Measurements from ENCODE around the gene EMILIN1. TPM values are rescaled to one million over a fixed set of nuclear protein-coding genes. Genes with fewer than 3 reads are reported as not detected.
A peak's percentile ranks its signal among the peaks of the same experiment; 100 is the strongest.

Gene EMILIN1
- total and polyA plus RNA-seq, 2 experiments from 2014 or later = 3.2 to 15.4 TPM

DNA sequence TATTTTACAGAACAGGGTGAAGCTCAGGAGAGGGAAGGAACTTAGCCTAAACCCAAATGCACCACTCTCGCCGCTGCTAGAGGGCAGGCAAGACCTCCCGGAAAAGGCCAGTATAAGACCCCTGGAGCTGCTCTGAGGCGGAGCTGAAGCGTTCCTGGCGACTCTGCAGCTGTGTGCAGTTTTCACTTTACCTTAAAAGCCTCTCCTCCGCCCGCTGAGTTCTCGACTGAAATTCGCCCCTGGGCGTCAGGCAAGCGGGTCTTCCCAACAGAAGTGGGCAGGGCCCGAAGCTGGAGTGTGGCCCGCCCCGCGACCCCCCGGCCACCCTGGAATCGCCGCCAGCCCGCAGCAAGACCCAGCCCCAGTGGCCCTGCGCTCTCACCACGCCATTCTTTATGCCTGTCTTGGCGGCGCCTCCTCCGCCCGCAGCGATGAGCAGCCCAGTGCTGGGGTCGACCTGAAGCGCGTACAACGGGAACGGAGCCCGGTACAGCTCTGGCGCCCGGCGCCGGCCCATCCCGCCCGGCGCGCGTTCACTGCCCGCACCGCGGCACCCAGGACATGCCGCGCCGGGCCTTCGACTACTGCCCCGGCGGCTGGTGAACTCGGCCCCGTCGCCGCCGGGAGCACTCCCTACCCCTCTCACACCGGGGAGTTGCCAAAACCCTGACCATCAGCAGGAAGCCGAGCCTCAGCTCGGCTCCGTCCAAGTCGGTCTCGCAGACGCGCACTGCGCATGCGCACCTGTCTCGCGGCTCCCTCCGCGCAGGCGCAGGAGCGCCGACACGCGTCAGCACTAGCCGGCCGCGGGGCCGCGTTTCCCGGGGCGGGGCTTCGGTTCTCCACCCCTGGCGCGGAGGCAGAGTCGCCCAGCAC is 55.7 kb downstream of the EMILIN1 start, which contains the start of gene PREB:
Gene PREB (minus strand): TSS at position 732 of the 876 bp plus-strand sequence. CDS start 215 bp downstream, at position 517.
- H3K9me3 Mint-ChIP-seq = no peaks in the 10 kb centered on the region

More for the DNA sequence above, 55.7 kb downstream of the EMILIN1 start, which contains the start of gene PREB:
- Mint-ChIP-seq H3K4me1 (peaks cover 10% of the 10 kb centered on the region; the same call in 2 of the 3 replicates), H3K27ac (peak within 1 kb of the TSS; percentile 96), H3K36me3 (ENCODE audit: low read depth) (peaks cover 26% of the 10 kb centered on the region; the same call in 2 of the 3 replicates), H3K4me3 (peak within 1 kb of the TSS; percentile 89), H3K27me3 (ENCODE audit: insufficient read depth, low read depth, poor library complexity) (peaks cover 8% of the 10 kb centered on the region)
- Histone ChIP-seq H2AFZ (peak within 1 kb of the TSS; percentile 97), H3K79me2 (replicated peaks; ENCODE audit: insufficient read depth) (peaks cover 11% of the 10 kb centered on the region), H3K27me3 (ENCODE audit: insufficient read depth) (no peaks in the 10 kb centered on the region), H4K20me1 (replicated peaks; ENCODE audit: insufficient read depth) (peaks cover 10% of the 10 kb centered on the region), H3K4me2 (peak within 1 kb of the TSS; percentile 97), H3K4me1 (ENCODE audit: insufficient read depth) (peaks cover 6% of the 10 kb centered on the region; the same call in 1 of the 2 replicates), H3K36me3 (ENCODE audit: insufficient read depth) (no peaks in the 10 kb centered on the region), H3K9me2 (ENCODE audit: insufficient read depth) (no peaks in the 10 kb centered on the region), H3K4me3 (peak within 1 kb of the TSS; percentile 99), H3K27ac (ENCODE audit: low read depth) (peak within 1 kb of the TSS; percentile 45; the same call in 1 of the 2 replicates), H3F3A (replicated peaks; ENCODE audit: low read depth) (no peaks in the 10 kb centered on the region; the same call in 1 of the 2 replicates)
- TF ChIP-seq CREB1 (CRISPR knock-in tag; IDR thresholded peaks at IDR 0.05; ENCODE audit: low read depth) (peak; percentile 71; the same call in 1 of the 2 replicates), EZH2 (IDR thresholded peaks at IDR 0.05; ENCODE audit: low read depth, unreplicated experiment) (no peak), POLR2AphosphoS5 (IDR thresholded peaks at IDR 0.05; ENCODE audit: low read depth) (peak; percentile 93)
- TF ChIP-seq, protein P1, sequence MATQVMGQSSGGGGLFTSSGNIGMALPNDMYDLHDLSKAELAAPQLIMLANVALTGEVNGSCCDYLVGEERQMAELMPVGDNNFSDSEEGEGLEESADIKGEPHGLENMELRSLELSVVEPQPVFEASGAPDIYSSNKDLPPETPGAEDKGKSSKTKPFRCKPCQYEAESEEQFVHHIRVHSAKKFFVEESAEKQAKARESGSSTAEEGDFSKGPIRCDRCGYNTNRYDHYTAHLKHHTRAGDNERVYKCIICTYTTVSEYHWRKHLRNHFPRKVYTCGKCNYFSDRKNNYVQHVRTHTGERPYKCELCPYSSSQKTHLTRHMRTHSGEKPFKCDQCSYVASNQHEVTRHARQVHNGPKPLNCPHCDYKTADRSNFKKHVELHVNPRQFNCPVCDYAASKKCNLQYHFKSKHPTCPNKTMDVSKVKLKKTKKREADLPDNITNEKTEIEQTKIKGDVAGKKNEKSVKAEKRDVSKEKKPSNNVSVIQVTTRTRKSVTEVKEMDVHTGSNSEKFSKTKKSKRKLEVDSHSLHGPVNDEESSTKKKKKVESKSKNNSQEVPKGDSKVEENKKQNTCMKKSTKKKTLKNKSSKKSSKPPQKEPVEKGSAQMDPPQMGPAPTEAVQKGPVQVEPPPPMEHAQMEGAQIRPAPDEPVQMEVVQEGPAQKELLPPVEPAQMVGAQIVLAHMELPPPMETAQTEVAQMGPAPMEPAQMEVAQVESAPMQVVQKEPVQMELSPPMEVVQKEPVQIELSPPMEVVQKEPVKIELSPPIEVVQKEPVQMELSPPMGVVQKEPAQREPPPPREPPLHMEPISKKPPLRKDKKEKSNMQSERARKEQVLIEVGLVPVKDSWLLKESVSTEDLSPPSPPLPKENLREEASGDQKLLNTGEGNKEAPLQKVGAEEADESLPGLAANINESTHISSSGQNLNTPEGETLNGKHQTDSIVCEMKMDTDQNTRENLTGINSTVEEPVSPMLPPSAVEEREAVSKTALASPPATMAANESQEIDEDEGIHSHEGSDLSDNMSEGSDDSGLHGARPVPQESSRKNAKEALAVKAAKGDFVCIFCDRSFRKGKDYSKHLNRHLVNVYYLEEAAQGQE (IDR thresholded peaks at IDR 0.05; ENCODE audit: unreplicated experiment) = no peak
- TF ChIP-seq, protein P2, sequence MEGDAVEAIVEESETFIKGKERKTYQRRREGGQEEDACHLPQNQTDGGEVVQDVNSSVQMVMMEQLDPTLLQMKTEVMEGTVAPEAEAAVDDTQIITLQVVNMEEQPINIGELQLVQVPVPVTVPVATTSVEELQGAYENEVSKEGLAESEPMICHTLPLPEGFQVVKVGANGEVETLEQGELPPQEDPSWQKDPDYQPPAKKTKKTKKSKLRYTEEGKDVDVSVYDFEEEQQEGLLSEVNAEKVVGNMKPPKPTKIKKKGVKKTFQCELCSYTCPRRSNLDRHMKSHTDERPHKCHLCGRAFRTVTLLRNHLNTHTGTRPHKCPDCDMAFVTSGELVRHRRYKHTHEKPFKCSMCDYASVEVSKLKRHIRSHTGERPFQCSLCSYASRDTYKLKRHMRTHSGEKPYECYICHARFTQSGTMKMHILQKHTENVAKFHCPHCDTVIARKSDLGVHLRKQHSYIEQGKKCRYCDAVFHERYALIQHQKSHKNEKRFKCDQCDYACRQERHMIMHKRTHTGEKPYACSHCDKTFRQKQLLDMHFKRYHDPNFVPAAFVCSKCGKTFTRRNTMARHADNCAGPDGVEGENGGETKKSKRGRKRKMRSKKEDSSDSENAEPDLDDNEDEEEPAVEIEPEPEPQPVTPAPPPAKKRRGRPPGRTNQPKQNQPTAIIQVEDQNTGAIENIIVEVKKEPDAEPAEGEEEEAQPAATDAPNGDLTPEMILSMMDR (conservative IDR thresholded peaks at IDR 0.05; ENCODE audit: low read depth in 2 of 2) = peak; percentile 42 to 62
- TF ChIP-seq, protein P3, sequence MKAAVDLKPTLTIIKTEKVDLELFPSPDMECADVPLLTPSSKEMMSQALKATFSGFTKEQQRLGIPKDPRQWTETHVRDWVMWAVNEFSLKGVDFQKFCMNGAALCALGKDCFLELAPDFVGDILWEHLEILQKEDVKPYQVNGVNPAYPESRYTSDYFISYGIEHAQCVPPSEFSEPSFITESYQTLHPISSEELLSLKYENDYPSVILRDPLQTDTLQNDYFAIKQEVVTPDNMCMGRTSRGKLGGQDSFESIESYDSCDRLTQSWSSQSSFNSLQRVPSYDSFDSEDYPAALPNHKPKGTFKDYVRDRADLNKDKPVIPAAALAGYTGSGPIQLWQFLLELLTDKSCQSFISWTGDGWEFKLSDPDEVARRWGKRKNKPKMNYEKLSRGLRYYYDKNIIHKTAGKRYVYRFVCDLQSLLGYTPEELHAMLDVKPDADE (IDR thresholded peaks at IDR 0.05) = 0 out of 2 replicates have a peak, but pooled peaks have one; percentile 46
- peak; percentile 97 for DNase-seq (ENCODE audit: low spot score)
- ATAC-seq = peak; percentile 89

Data from GM23338 (cell line).